Measurements from ENCODE around the gene MED27.

DNA sequence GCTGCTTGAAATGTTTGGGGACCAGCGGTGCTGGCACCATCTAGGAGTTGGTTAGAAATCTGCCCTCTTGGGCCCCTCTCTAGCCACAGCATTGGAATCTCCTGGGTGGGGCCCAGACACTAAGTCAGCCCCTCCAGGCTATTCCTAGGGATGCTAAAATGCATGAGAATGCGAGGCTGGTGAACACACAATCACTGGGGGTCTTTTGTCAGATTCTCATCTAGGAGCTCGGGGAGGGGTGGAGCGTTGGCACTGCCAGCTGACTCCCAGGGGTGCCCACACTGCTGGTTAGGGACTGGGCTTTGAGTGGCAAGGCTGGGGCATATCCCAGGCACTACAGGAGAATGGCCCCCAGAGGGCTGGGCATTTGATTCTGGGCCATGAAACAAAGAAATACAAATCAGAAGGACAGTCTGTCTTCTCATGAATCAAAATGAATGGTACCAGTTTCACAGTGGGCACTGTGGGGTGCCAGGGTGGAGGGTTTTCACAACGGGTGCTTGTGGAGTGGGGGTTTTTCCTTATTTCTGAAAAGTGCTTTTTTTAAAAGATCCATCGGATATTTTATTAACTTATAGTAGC is 212.0 kb downstream of the MED27 start:
- no peak for TF ChIP-seq RAD21 (IDR thresholded peaks at IDR 0.05 in 1 of 2, conservative IDR thresholded peaks at IDR 0.05 in 1 of 2; ENCODE audit: low read depth in 2 of 2, low read length in 2 of 2)
- TF ChIP-seq POLR2AphosphoS5 (IDR thresholded peaks at IDR 0.05; ENCODE audit: low read depth, low read length): no peak
- TF ChIP-seq, protein P1, sequence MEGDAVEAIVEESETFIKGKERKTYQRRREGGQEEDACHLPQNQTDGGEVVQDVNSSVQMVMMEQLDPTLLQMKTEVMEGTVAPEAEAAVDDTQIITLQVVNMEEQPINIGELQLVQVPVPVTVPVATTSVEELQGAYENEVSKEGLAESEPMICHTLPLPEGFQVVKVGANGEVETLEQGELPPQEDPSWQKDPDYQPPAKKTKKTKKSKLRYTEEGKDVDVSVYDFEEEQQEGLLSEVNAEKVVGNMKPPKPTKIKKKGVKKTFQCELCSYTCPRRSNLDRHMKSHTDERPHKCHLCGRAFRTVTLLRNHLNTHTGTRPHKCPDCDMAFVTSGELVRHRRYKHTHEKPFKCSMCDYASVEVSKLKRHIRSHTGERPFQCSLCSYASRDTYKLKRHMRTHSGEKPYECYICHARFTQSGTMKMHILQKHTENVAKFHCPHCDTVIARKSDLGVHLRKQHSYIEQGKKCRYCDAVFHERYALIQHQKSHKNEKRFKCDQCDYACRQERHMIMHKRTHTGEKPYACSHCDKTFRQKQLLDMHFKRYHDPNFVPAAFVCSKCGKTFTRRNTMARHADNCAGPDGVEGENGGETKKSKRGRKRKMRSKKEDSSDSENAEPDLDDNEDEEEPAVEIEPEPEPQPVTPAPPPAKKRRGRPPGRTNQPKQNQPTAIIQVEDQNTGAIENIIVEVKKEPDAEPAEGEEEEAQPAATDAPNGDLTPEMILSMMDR (IDR thresholded peaks at IDR 0.05; ENCODE audit: control extremely low read depth in 1 of 3, insufficient read depth in 1 of 3, low read depth in 1 of 3, low read length in 3 of 3): no peak
- no peak for TF ChIP-seq GABPA (IDR thresholded peaks at IDR 0.05; ENCODE audit: borderline replicate concordance, insufficient read depth, low read length)
- no peak for TF ChIP-seq JUN (IDR thresholded peaks at IDR 0.05; ENCODE audit: low read depth, low read length)
